ENCODE results near the gene SERTAD2.

DNA sequence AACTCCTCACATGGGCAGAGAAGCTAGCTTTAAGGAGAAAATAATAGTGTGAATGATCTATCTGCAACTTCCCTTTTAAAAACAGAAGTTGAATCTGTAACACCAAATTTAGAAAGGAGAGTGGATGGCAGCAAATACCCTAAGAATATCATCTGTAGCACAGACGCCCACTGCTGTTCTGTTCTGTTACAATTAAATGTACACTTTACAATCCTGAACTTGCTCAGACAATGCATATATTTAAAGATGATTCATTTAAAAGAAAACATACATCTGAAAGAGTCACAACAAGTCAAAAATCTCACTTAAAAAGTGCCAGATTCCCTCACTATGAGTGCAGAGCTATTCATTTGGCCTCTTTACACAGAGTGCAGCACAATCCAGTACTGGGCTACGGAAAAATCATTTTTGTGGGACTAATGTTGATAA is 8.0 kb upstream of the SERTAD2 start:
- TF ChIP-seq, protein P1, sequence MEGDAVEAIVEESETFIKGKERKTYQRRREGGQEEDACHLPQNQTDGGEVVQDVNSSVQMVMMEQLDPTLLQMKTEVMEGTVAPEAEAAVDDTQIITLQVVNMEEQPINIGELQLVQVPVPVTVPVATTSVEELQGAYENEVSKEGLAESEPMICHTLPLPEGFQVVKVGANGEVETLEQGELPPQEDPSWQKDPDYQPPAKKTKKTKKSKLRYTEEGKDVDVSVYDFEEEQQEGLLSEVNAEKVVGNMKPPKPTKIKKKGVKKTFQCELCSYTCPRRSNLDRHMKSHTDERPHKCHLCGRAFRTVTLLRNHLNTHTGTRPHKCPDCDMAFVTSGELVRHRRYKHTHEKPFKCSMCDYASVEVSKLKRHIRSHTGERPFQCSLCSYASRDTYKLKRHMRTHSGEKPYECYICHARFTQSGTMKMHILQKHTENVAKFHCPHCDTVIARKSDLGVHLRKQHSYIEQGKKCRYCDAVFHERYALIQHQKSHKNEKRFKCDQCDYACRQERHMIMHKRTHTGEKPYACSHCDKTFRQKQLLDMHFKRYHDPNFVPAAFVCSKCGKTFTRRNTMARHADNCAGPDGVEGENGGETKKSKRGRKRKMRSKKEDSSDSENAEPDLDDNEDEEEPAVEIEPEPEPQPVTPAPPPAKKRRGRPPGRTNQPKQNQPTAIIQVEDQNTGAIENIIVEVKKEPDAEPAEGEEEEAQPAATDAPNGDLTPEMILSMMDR (IDR thresholded peaks at IDR 0.05), result no peak
- TF ChIP-seq POLR2A (IDR thresholded peaks at IDR 0.05), result no peak
